AG08396 (cell line): ENCODE results near the gene KRTAP5-6.

Source experiments
- DNase-seq: peaks from one replicate; pipeline ENCODE4 v3.0.0; 2012; ENCODE audit warnings: low spot score, mixed read lengths

KRTAP5-6 gene

DNA sequence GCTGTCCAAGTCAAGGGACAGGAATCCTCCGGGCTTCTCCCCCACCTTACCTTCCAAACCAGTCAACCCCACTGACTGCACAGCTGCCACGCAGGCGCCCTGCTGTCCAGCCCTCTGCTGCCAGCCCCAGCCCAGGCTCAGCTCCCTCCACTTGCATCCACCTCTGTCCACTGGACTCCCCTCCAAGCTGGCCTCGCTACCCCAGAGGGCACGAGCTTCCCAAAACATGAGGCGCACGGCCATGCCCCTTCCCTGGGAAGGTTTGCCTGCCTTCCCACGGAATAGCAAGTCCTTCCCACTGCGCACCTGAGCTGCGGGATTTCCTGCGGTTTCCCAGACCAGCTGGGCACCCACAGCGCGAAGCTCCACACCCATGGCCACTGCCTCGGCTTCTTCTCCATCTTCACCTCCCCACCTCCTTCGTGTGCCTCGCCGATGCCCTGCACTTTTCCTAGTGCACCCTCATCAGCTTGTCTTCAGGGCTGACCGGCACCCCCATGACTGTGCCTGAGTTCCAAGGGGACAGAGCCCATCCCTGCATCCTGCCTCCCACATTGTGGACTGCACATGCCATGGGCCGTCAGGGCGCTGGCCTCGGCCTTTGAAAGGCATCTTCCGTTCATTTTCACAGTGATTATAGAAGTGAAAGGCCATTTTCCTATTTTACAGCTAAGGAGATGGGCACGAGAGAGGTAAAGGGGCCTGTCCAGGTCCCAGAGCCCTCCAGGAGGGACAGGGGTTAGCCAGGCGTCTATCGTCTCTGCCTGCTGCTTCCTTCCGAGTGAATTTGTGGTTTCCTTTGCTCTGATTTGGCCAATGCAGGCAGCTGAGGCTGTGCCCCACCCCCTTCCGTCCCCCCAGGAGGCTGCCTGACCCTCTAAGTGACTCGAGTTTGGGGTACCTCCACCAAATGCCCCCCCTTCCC is 37.0 kb downstream of the KRTAP5-6 start:
- DNase-seq = no peak

DNA sequence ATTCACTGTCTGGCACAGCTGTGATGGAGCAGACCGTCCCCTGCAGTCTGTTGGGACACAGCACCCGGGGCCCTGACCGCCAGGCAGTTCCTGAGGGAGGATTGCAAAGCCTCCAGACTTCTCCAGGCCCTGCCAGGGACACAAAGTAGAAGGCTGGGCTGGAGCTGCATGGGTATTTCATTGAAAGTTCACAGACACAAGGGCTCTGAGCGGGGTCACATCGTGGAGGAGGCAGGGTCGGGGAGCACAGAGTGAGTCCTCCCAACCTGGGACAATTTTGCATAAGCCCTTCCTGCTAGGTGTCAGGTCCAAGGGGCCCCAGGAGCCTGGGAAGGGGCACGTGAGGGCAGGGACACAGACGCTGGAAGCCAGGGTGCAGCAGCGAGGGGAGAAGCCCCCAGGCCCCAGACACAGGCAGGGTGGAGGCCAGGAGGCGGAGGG is 37.7 kb downstream of the KRTAP5-6 start:
- no peak for DNase-seq

DNA sequence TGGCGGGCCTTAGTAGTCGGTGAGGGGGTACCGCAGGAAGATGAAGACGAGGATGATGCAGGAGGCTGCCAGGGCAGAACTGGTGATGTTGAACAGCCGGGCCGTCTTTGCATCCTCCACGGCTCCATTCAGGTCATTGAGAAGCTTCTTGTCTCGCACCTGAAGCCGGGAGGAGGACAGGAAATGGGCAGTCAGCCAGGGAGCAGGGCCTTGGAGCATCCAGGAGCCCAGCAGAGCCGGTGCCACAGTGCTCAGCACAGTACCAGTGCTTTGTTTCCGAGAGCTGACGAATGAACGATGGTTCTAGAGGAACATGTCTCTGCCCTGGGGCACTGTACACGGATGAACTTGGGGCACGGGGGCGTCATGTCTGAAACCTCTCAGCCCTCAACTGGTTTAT is 38.3 kb downstream of the KRTAP5-6 start:
- DNase-seq = no peak

DNA sequence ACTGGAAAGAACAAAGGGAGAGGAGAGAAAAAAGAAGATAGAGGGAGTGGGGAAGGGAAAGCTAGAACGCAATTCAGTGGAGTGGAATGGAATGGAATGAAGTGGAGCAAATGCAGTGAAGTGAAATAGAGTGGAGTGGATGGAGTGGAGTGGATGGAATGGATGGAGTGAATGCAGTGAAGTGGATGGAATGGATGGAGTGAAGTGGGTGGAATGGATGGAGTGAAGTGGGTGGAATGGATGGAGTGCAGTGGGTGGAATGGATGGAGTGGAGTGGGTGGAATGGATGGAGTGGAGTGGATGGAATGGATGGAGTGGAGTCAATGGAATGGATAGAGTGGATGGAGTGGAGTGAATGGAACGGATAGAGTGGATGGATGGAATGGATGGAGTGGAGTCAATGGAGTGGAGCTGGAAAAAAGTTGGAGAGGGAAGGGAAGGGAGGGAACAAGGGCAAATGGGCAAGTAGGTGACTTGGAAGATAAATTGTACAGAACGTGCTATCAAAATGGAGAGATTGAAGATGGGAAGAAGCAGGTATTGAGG is 39.5 kb downstream of the KRTAP5-6 start:
- DNase-seq = no peak

DNA sequence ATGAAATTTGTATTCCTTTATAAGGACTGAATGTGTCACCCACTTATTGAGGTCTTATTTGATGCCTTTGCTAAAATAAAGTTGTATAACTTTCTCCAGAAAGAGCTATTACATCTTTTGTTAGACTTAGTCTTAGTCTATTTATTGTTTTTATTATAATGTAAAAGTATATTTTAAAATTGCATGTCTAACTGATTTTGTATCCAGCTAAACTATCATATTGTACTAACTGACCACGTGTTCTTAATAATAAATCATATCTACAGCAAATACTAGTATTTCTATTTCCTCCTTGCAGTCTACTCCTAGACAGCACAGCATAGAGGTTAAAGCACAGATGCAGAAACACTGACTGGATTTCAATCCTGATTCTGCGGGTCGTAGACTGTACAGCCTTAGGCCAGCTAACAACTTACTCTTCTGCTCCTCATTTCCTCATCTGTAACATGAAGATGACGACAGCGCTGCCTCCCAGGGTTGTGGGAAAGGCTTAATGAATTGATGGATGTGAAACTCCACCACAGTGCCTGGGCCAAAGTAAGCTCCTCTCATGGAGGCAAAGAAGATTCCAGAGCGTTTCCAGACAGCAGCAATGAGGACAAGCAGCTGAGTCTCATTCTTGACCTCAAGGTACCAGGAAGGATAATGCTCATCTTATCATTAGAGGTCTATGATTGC is 40.2 kb downstream of the KRTAP5-6 start:
- DNase-seq = no peak

DNA sequence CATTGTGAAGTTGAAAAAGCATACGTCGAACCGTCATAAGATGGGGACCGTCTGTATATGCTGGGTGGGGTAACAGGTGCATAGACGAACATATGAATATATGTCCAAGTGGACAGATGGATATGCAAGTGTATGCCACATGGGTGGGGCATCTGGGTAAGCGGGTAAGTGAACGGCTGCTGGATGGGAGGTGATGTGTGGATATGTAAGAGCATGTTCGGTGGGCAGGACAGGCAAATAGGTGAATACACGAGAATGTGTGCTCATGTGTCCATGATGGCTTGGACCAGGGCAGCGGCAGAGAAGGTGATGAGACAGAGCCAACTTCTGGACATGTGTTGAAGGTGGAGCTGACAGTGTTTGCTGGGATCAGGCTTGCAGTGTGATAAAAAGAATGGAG is 41.4 kb downstream of the KRTAP5-6 start:
- no peak for DNase-seq

DNA sequence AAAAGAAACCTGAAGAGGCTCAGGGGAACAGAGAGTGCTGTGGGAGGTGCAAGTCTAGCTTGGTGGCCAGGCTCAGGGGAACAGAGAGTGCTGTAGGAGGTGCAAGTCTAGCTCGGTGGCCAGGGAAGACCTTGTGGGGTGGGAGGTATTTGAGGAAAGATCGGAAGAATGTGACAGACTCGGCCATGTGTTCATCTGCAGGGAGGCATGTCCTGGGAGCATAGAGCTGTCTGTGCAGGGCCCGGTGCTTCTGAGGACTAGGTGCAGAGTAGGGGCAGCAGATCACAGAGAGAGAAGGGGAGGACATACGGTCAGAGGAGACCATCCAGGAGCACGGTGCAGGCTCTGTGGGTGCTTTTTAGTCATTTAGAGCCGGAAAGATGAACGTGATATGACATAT is 42.6 kb downstream of the KRTAP5-6 start:
- no peak for DNase-seq

DNA sequence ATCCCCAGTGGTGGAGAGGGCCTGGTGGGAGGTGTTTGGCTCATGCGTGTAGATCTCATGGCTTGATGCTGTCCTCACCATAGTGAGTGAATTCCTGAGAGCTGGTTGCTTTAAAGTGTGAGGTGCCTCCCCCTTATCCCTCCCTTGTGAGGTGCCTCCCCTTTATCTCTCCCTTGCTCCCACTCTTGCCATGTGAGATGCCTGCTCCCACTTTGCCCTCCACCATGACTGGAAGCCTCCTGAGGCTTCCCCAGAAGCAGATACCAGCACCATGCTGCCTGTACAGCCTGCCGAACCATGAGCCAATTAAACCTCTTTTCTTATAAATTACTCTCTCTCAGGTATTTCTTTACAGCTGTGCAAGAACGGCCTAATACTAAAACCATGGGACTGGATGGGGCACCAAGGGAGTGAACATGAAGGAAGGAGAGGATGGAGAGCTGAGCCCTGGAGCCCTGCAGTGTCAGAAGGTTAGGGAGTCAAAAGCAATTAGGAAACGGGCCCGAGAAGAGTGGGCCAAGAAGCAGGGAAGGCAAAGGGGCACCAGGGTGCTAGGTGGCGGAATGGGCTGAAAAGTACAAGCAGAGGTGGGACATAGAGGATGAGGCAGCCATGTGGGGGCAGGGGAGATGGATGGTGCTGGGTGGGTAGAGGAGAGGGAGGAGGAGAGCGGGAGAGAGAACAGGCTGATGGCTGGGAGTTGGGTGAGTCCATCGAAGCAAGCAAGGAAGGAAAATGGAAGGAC is 44.0 kb downstream of the KRTAP5-6 start:
- DNase-seq = no peak

DNA sequence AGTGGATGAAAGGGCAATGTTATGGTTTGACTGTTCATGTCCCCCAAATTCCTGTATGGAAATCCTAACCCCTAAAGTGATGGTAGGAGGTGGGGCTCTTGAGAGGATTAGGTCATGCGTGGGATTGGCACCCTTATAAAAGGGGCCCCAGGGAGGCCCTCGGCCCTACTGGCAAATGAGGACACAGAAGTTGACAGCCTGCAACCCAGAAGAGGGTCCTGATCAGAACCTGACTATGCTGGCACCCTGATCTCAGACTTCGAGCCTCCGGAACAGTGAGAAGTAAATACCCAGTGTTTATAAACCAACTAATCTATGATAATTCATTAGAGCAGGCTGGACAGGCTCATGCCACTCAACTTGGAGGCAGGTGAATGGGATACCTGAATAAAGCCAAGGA is 44.7 kb downstream of the KRTAP5-6 start:
- no peak for DNase-seq

DNA sequence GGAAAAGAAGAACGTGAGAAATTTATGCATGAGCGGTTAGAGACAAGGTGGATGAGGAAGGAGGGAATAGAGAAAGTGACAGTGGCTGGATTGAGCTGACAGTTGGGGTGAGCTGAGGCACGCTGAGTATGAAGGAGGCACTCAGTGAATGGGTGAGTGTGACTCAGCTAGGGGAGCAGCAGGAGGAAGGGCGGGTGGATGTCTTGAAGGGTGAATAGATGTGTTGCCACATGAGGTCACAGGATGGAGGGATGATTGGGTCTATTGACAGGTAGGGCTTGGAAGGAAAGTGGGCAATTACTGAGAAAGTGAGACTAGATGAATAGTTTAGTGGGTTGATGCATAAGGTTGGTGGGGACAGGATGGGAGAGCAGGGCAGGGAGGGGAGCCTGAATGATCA is 45.4 kb downstream of the KRTAP5-6 start:
- DNase-seq = no peak

DNA sequence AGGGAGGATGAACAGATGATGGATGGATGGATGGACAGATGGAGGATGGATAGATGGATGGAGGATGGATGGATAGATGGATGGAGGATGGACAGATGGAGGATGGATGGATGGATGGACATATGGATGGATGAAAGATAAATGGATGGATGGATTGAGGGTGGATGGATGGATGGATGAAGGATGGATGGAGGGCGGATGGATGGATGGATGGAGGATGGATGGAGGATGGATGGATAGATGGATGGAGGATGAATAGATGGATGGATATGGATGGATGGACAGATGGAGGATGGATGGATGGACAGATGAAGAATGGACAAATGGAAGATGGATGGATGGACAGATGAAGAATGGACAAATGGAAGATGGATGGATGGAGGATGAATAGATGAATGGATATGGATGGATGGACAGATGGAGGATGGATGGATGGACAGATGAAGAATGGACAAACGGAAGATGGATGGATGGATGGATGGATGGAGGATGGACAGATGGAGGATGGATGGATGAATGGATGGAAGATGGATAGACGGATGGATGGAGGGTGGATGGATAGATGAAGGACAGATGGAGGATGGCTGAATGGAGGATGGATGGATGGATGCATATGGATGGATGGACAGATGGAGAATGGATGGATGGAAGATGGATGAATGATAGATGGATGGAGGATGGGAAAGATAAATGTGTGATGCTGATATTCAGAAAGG is 46.0 kb downstream of the KRTAP5-6 start:
- DNase-seq = no peak

DNA sequence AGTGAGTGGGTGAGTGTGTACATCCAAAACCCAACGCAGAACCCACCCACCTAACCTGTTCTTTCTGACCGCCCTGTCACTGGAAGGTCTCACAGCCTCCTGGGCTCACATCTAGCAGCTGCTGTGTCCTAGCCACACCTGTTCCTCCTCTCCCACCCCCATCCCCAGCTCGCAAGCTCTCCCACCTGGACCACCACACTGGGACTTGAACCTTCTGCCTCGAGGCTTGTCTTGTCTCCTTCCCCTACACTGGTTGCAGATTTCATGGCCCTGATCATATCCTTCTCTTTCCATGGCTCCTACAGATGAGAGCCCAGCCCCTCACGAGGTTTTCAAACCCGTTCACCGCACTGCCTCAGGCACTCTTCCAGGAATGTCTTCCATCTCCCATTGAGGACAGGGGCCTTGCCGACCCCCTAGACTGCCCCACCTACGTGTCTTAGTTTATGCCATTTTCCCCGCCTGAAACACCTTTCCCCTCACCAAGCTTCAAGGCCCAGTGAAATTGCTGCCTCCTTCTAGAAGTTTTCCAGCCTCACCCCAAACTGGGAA is 46.7 kb downstream of the KRTAP5-6 start:
- no peak for DNase-seq

DNA sequence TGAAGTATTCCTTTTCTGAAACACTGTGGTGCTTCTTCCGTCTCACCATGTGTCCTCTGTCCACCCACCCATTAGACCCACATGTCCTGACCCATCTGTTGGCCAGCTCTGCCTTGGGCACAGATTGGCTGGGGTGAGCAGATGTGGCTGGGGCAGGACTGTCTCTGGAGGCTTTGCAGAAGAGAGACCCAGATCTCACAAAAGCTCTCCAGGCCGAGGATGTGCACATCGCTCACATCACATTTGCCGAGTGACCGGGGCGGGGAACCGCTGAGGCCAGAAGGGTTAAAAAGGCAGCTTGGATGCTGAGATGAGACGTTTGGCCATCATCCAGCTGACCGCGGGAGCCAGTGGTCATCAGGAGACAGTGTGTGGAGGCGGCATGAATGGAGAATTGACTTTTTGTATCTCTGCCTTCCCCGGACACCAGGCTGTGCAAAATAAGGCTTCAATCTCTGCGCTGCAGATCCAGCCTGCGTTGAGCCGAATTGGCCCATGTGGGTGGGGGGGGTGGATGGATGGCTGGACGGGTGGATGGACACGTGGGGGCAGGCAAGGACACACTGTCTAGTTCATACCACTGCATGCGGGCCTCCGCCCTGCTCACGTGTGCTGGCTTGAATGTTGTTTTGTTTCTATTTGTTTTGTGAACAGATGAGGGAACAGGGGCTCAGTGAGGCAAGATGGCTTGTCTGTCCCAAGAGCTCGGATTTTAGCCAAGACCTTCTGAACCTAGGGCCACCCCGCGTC is 47.3 kb downstream of the KRTAP5-6 start:
- no peak for DNase-seq

DNA sequence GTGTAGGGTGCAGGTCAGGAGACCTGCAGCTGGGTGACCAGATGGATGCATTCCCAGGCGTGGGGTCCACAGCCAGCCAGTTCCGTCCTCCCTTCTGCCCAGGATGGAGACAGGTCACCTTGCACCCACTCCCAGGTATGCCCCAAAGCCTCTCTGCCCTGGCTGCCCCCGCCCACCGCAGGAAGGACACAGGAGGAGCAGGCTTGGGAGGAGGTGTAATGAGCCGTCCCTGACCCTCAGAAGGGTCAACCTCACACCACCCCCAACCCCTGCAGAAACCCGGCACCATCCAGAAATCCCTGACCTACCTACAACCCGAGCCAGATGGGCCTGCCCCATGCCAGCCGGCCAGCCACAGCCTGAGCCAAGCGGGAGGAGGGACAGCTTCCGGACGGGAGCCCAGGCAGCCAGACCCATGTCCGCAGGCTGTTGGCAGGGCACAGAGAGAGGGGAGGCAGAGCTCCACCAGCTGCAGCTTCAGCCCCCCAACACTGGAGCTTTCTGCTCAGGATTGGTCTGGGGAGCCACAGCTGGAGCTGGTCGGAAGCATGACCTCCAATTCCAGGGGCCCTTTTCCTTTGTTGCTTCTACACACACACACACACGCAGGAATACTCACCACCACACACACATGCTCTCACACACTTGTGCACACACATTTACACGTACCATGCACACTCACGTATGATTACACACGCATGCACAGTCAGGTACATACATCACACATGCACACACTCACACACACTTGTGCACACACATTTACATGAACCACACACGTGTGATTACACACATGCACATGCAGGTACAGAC is 48.1 kb downstream of the KRTAP5-6 start:
- no peak for DNase-seq

DNA sequence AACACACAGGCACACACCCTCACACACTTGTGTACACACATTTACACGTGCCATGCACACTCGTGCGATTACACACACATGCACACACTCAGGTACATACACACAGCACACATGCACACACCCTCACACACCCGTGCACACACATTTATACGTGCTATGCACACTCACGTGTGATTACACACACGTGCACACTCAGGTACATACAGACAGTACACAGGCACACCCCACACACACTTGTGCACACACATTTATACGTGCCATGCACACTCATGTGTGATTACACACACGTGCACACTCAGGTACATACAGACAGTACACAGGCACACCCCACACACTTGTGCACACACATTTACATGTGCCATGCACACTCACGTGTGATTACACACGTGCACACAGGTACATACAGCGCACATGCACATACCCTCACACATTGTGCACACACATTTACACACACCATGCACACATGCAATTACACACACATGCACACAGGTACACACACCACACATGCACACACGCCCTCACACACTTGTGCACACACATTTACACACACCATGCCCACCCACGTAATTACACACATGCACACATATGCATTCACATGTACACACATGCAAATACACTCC is 48.8 kb downstream of the KRTAP5-6 start:
- no peak for DNase-seq

DNA sequence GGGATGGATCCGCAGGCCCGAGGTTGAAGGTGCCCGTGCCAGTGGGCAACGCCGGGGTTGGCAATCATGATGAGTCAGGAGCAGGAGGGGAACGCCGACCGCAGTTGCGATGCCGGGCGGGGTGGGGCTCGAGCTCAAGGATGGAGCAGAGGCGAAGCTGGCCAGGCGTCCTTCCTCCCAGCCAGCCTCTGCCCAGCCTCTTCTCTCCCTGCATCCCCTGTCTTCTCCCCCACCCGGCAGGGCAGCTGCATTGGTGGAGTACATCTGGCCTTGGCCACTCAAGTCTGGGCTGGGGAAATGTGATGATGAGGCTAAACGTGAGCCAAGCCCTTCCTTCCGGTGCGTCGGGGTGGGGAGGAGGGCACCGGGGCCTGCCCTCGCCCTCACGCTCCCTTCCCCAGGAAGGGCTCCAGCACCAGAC is 49.5 kb downstream of the KRTAP5-6 start:
- DNase-seq = no peak

DNA sequence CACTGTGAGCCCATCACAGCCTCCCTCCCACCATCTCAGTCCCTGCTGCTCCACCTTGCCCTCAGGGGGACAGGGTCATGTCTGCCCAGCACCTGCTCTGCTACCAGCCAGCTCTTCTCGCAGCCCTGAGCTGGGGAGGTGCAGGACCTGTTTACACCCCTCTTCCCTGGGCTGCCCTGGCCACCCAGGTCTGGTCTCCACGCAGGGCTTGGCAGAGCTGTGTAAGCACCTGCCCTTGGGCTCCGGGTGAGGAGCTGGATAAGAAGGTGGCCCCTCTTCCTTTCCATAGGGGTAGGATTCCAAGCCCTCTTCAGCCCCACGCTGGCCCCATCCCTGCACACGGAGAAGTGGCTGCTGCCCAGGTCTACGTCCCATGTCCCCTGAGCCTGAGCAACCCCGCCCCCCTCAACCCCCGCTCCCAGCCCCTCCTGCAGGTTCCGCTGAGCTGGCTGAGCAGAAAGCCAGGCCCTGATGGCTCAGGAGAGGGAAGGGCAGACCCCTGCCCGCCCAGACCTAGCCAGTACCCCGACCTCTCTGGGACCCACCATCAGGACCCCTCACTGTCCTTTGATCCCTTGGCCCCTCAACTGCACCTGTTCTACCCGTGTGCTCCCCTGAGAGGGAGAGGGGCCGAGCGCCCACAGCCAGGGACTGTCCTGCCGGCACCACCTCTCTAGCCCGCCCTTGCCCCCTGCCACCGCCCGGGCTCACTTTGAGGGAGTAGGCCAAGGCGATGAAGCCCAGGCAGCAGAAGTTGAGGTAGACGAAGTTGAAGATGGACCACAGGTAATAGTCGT is 50.2 kb downstream of the KRTAP5-6 start:
- DNase-seq = no peak
